ENCODE results near the gene BHLHE40. TPM values are rescaled to one million over a fixed set of nuclear protein-coding genes. Genes with fewer than 3 reads are reported as not detected.

BHLHE40 gene
- total and polyA plus RNA-seq, 2 of the 4 experiments (the other 2 are of a cell fraction): 22.8 to 31.8 TPM

- 9% methylated on average over 11 of the region's 44 CpGs; no CpG with 5 or more reads in 1 of the 2 experiments for WGBS, 2 experiments (ENCODE audit: extremely low coverage in 2 of 2, insufficient read length in 1 of 2)
- Histone ChIP-seq H4K91ac (ENCODE audit: insufficient read depth, low read depth, low read length) (peak overlapping the region; percentile 89), H4K8ac (ENCODE audit: low read depth in 2 of 2, low read length in 2 of 2) (peak overlapping the region; percentile 91 to 92), H4K20me1 (ENCODE audit: insufficient read depth, low read length) (peaks cover 17% of the 10 kb centered on the region; the same call in 1 of the 2 replicates), H3K4me2 (ENCODE audit: low read depth, low read length) (peak overlapping the region; percentile 73), H3K4me1 (ENCODE audit: control insufficient read depth, insufficient read depth, low read length) (peaks cover 44% of the 10 kb centered on the region), H3K14ac (replicated peaks; ENCODE audit: low read depth, low read length) (peak overlapping the region; percentile 86), H3K27ac (ENCODE audit: insufficient read depth, low read length) (peak overlapping the region; percentile 82), H3K36me3 (ENCODE audit: control insufficient read depth, insufficient read depth, low read length) (peaks cover 14% of the 10 kb centered on the region), H3K27me3 (ENCODE audit: control insufficient read depth, insufficient read depth, low read length) (no peaks in the 10 kb centered on the region), H2BK120ac (ENCODE audit: low read depth, low read length) (peak overlapping the region; percentile 90), H2AK5ac (ENCODE audit: low read depth, low read length) (peak overlapping the region; percentile 71; the same call in 1 of the 2 replicates), H2BK5ac (ENCODE audit: low read depth, low read length, poor library complexity, severe bottlenecking) (peak overlapping the region; percentile 90), H3K9me1 (ENCODE audit: insufficient read depth, low read length) (peaks cover 17% of the 10 kb centered on the region), H2BK20ac (ENCODE audit: low read depth, low read length) (peak overlapping the region; percentile 75), H2AK9ac (replicated peaks; ENCODE audit: low read depth, low read length, poor library complexity) (peak overlapping the region; percentile 90), H2AFZ (replicated peaks; ENCODE audit: low read length, poor library complexity) (peak overlapping the region; percentile 85), H3K79me1 (ENCODE audit: low read depth in 1 of 2, low read length in 2 of 2) (peaks cover 10 to 33% of the 10 kb centered on the region in 2 experiments; a peak in 3 of 4 replicates), H3K56ac (ENCODE audit: extremely low read depth, insufficient read depth, low read length) (peak overlapping the region; percentile 29; the same call in 1 of the 2 replicates), H3K18ac (ENCODE audit: low read depth, low read length) (peak overlapping the region; percentile 38), H3K9ac (ENCODE audit: low read depth, low read length) (peak overlapping the region; percentile 42), H3K4ac (ENCODE audit: low read depth, low read length) (peak overlapping the region; percentile 82), H3K4me3 (ENCODE audit: insufficient read depth, low read depth, low read length) (peak overlapping the region; percentile 25), H4K5ac (ENCODE audit: low read depth, low read length) (peak overlapping the region; percentile 47), H3K23ac (ENCODE audit: low read depth, low read length) (peak overlapping the region; percentile 66), H2BK15ac (ENCODE audit: low read depth, low read length) (peak overlapping the region; percentile 94; the same call in 2 of the 3 replicates), H3K9me3 (ENCODE audit: control insufficient read depth, insufficient read depth, low read length) (no peaks in the 10 kb centered on the region)
- CTCF ChIA-PET: interaction anchor here (0.9 to 1.6 kb wide), 4 partner anchors 30 to 275 kb away, joined by 3 to 6 read pairs (median 4); no protein-coding TSS in a partner anchor
- POLR2A ChIA-PET (ENCODE audit: unreplicated experiment): interaction anchor here (0.9 kb wide), 1 partner anchor 275 kb away, joined by 3 read pairs; no protein-coding TSS in a partner anchor
- intact Hi-C loops (cut with micrococcal nuclease) (no loop called here), dilution Hi-C loops (cut with HindIII; ENCODE audit: low sequenced_read_pairs, unreplicated experiment) (no loop called here), in situ Hi-C loops (cut with MboI; ENCODE audit: low sequenced_read_pairs) (loop anchor here (10.0 kb wide), 1 partner anchor 138 kb away; the partner anchor contains the start of gene ARL8B)
- BruUV-seq (replicated peaks): no TSS peak
- DNase-seq (peak; percentile 98), ATAC-seq (ENCODE audit: low read depth) (peak; percentile 82)
- TF ChIP-seq SMC3 (IDR thresholded peaks at IDR 0.05; ENCODE audit: low read depth, low read length) (peak; percentile 31), USF2 (IDR thresholded peaks at IDR 0.05; ENCODE audit: low read depth, low read length) (peak; percentile 26; the same call in 1 of the 2 replicates), POLR2A (IDR thresholded peaks at IDR 0.05; ENCODE audit: low read depth, low read length) (no peak; the same call in 1 of the 2 replicates), CHD1 (IDR thresholded peaks at IDR 0.05; ENCODE audit: low read depth, low read length) (peak; percentile 90), CEBPB (IDR thresholded peaks at IDR 0.05; ENCODE audit: low read depth, low read length) (0 out of 2 replicates have a peak, but pooled peaks have one; percentile 26), MXI1 (IDR thresholded peaks at IDR 0.05; ENCODE audit: borderline replicate concordance, low read depth, low read length) (no peak), NFE2L2 (IDR thresholded peaks at IDR 0.05; ENCODE audit: low read depth, low read length) (peak; percentile 49; the same call in 1 of the 2 replicates), MAFK (IDR thresholded peaks at IDR 0.05; ENCODE audit: low read depth, low read length) (peak; percentile 78), RAD21 (IDR thresholded peaks at IDR 0.05; ENCODE audit: low read length) (peak; percentile 2; the same call in 1 of the 2 replicates), FOS (IDR thresholded peaks at IDR 0.05; ENCODE audit: low read depth, low read length) (peak; percentile 80), CTCF (conservative IDR thresholded peaks at IDR 0.05; ENCODE audit: low read depth, low read length) (0 out of 2 replicates have a peak, but pooled peaks have one; percentile 15), BHLHE40 (IDR thresholded peaks at IDR 0.05; ENCODE audit: low read depth, low read length) (peak; percentile 100), RFX5 (IDR thresholded peaks at IDR 0.05; ENCODE audit: low read depth, low read length) (0 out of 2 replicates have a peak, but pooled peaks have one; percentile 15)
These were observed 7.7 kb downstream of the BHLHE40 start for GRCh38 chr3:4986782-4987537.

Data from IMR-90 (cell line).